K562 (cell line): ENCODE results near the gene KCNQ5. TPM values are rescaled to one million over a fixed set of nuclear protein-coding genes. Genes with fewer than 3 reads are reported as not detected.

Source experiments
- ATAC-seq: fragments of 200-7000 bp; cut with Tn5 transposase; 3 replicates; pipeline ENCODE4 v1.9.1; 2020; ENCODE audit warnings: moderate library complexity
- BruUV-seq: library from RNA; stranded (reverse); fragments of 400-500 nt; replicated peaks from 2 replicates; lab custom pipeline; 2021; lab: Mats Ljungman, UMichigan
- CTCF ChIA-PET: fragments of 300-600 bp; formaldehyde crosslinking; extraction: SDS; loops from one replicate; lab custom pipeline; 2021; ENCODE audit warnings: low intra/inter-chr PET ratio; lab: Yijun Ruan, JAX
- POLR2A ChIA-PET: fragments of 300-600, 350-650 bp; sonication (Branson Sonifier 250); formaldehyde crosslinking; extraction: SDS; loops from one replicate; lab custom pipeline; 2021; ENCODE audit warnings: antibody characterized with exemption, inconsistent platforms; lab: Yijun Ruan, JAX
- DNase-seq, 4 experiments: peaks; one replicate each; pipeline versions ENCODE4 v3.0.0 to v3.0.0-alpha.2; 2011 to 2018; ENCODE audit warnings: low spot score in 3 of 4, mixed read lengths in 3 of 4; ENCODE audit errors: extremely low read depth in 1 of 4
- FAIRE-seq: peaks from 2 replicates; lab custom pipeline; 2011; peaks lifted over from hg19 to GRCh38; lab: Jason Lieb, UNC
- H2AFZ ChIP-seq: 2 replicates; pipeline ENCODE4 v1.6.0; 2011; ENCODE audit warnings: low read depth, low read length, control low read depth, inconsistent platforms
- H3K27ac ChIP-seq: fragments of 200-600 bp; 3 replicates; pipeline ENCODE4 v1.8.0; 2011; ENCODE audit warnings: low read depth, mild to moderate bottlenecking, control low read depth, inconsistent platforms, low read length, moderate library complexity, mixed read lengths; ENCODE audit errors: extremely low read depth
- H3K27me3 ChIP-seq, 2 experiments: fragments of 300-600 bp in 1 of 2; 2 replicates in 1 of 2; 3 replicates in 1 of 2; pipeline versions ENCODE4 v1.6.0 to v1.8.0; 2011; ENCODE audit warnings: inconsistent platforms in 2 of 2, low read length in 2 of 2, mild to moderate bottlenecking in 1 of 2, mixed read lengths in 1 of 2, moderate library complexity in 1 of 2; ENCODE audit not compliant: control insufficient read depth in 2 of 2, insufficient read depth in 2 of 2
- H3K36me3 ChIP-seq: fragments of 300-600 bp; 3 replicates; pipeline ENCODE4 v1.8.0; 2011; ENCODE audit warnings: mild to moderate bottlenecking, low read length, inconsistent platforms; ENCODE audit not compliant: control insufficient read depth, insufficient read depth
- H3K4me1 ChIP-seq, 2 experiments: fragments of 200-600 bp in 1 of 2; replicated peaks in 1 of 2; 2 replicates in 1 of 2; 3 replicates in 1 of 2; pipeline versions ENCODE4 v1.5.1 to v1.8.0; 2011; ENCODE audit warnings: inconsistent platforms in 2 of 2, low read length in 2 of 2, mild to moderate bottlenecking in 1 of 2, mixed read lengths in 1 of 2, moderate library complexity in 1 of 2; ENCODE audit not compliant: control insufficient read depth in 2 of 2, insufficient read depth in 2 of 2
- H3K4me2 ChIP-seq: 2 replicates; pipeline ENCODE4 v1.6.1; 2011; ENCODE audit warnings: low read length, control low read depth, inconsistent platforms, mixed read lengths; ENCODE audit not compliant: insufficient read depth
- H3K4me3 ChIP-seq: fragments of 200-600 bp; sonication (generic), shearing (Covaris generic); 2 replicates; pipeline ENCODE4 v1.5.1; 2016; ENCODE audit warnings: control low read depth, inconsistent platforms
- H3K79me2 ChIP-seq: fragments of 200-600 bp; 3 replicates; pipeline ENCODE4 v1.8.0; 2011; ENCODE audit warnings: low read length, inconsistent platforms; ENCODE audit not compliant: control insufficient read depth, insufficient read depth
- H3K9ac ChIP-seq, 2 experiments: 2 replicates each; pipeline versions ENCODE4 v1.6.0 to v1.6.1; 2011; ENCODE audit warnings: low read depth in 2 of 2, low read length in 2 of 2, control low read depth in 1 of 2, inconsistent platforms in 1 of 2, mild to moderate bottlenecking in 1 of 2, mixed read lengths in 1 of 2; ENCODE audit not compliant: insufficient read depth in 1 of 2
- H3K9me1 ChIP-seq: one replicate; pipeline ENCODE4 v1.6.0; 2011; ENCODE audit warnings: inconsistent platforms, mild to moderate bottlenecking, low read length, moderate library complexity; ENCODE audit not compliant: control insufficient read depth, insufficient read depth
- H3K9me3 ChIP-seq: replicated peaks from 2 replicates; pipeline ENCODE4 v1.5.1; 2011; ENCODE audit warnings: low read depth, low read length, inconsistent platforms; ENCODE audit not compliant: control insufficient read depth, insufficient read depth
- H4K20me1 ChIP-seq: replicated peaks from 2 replicates; pipeline ENCODE4 v1.6.1; 2011; ENCODE audit warnings: low read length, inconsistent platforms, mixed read lengths; ENCODE audit not compliant: control insufficient read depth, insufficient read depth
- CBX8 ChIP-seq: fragments of 200-600 bp; sonication (generic); IDR thresholded peaks from 2 replicates; pipeline ENCODE4 v1.6.1; 2012; ENCODE audit warnings: borderline replicate concordance, mixed run types, low read depth, mild to moderate bottlenecking, moderate library complexity, mixed read lengths, low read length, control low read depth, inconsistent platforms; ENCODE audit not compliant: poor library complexity, severe bottlenecking; ENCODE audit errors: extremely low read depth
- HOXB6 ChIP-seq: fragments of 250-450 bp; sonication (Bioruptor Pico); IDR thresholded peaks from 2 replicates; pipeline ENCODE4 v1.5.1; 2022; ENCODE audit warnings: mild to moderate bottlenecking, borderline replicate concordance
- IRF1 ChIP-seq: sonication (generic); formaldehyde crosslinking; IDR thresholded peaks from 2 replicates; pipeline ENCODE4 v1.8.0; 2022; ENCODE audit warnings: missing genetic modification reagents, mild to moderate bottlenecking, borderline replicate concordance
- RBM39 ChIP-seq: fragments of 200-400 bp; formaldehyde crosslinking; optimal IDR thresholded peaks from 2 replicates; pipeline ENCODE3; 2018; ENCODE audit warnings: low read depth, low read length
- ZBTB49 ChIP-seq: sonication (generic); formaldehyde crosslinking; IDR thresholded peaks from 2 replicates; pipeline ENCODE4 v1.8.0; 2022; ENCODE audit warnings: missing genetic modification reagents, mild to moderate bottlenecking, borderline replicate concordance
- ZBTB8A ChIP-seq: fragments of 450-650 bp; IDR thresholded peaks from 2 replicates; pipeline ENCODE4 v1.6.1; 2018; ENCODE audit warnings: mild to moderate bottlenecking, moderate library complexity; ENCODE audit not compliant: partially characterized antibody
- ZKSCAN8 ChIP-seq: fragments of 200-800 bp; sonication (Bioruptor generic); IDR thresholded peaks from 2 replicates; pipeline ENCODE4 v1.6.1; 2016; ENCODE audit warnings: missing genetic modification characterization, missing compliant biosample characterization
- ZNF217 ChIP-seq: sonication (generic); formaldehyde crosslinking; IDR thresholded peaks from 2 replicates; pipeline ENCODE4 v1.8.0; 2022; ENCODE audit warnings: mild to moderate bottlenecking, missing genetic modification reagents
- ZNF436 ChIP-seq: fragments of 250-450, 450-650 bp; sonication (Bioruptor Pico); formaldehyde crosslinking; IDR thresholded peaks from 2 replicates; pipeline ENCODE4 v1.7.0; 2020; ENCODE audit warnings: mild to moderate bottlenecking
- ZNF561 ChIP-seq: fragments of 450-650 bp; formaldehyde crosslinking; conservative IDR thresholded peaks from 2 replicates; pipeline ENCODE4 v1.4.0; 2020; ENCODE audit warnings: mild to moderate bottlenecking, moderate library complexity
- ZNF699 ChIP-seq: fragments of 250-450 bp; sonication (Bioruptor Pico); IDR thresholded peaks from 2 replicates; pipeline ENCODE4 v1.8.0; 2021; ENCODE audit warnings: mild to moderate bottlenecking, moderate library complexity; ENCODE audit not compliant: insufficient replicate concordance
- ZNF707 ChIP-seq: fragments of 250-450 bp; sonication (Bioruptor Pico); conservative IDR thresholded peaks from 2 replicates; pipeline ENCODE4 v1.8.0; 2022; ENCODE audit warnings: inconsistent platforms, mild to moderate bottlenecking, moderate library complexity
- ZNF75A ChIP-seq: fragments of 450-650 bp; formaldehyde crosslinking; IDR thresholded peaks from 2 replicates; pipeline ENCODE4 v1.4.0; 2020; ENCODE audit warnings: mild to moderate bottlenecking
- ZNF778 ChIP-seq: fragments of 450-650 bp; formaldehyde crosslinking; IDR thresholded peaks from 2 replicates; pipeline ENCODE4 v1.4.0; 2020; ENCODE audit warnings: mild to moderate bottlenecking, moderate library complexity
- in situ Hi-C: fragments of 300-500 bp; cut with MboI; formaldehyde crosslinking; loops from 4 replicates; pipeline ENCODE4 v1.15.0; 2018; ENCODE audit warnings: inconsistent platforms, mixed read lengths
- intact Hi-C: fragments of 100-400 bp; cut with micrococcal nuclease; formaldehyde crosslinking; loops from 2 replicates; pipeline ENCODE4 v1.14.2; 2022
- polyA plus RNA-seq, 8 experiments: library from polyadenylated mRNA; depleted of rRNA in 4 of 8; stranded (reverse) in 5 of 8; unstranded in 3 of 8; fragments of >200 nt; fragmentation: Nextera tagmentation in 2 of 8; fragmentation: Illumina TruSeq in 1 of 8; extraction: Ambion mirVana in 2 of 8; extraction: Trizol in 1 of 8; gene quantifications; 2 replicates each; pipeline versions ENCODE4 v1.2.1 to v1.2.3, GENCODE V29; 2011 to 2014; ENCODE audit warnings: inconsistent platforms in 1 of 8, missing spikeins in 1 of 8
- total RNA-seq, 7 experiments: library from RNA; depleted of rRNA in 6 of 7; stranded (reverse); fragments of >200 nt in 6 of 7; fragmentation: Illumina TruSeq in 2 of 7; extraction: Trizol in 2 of 7; gene quantifications; 2 replicates each; pipeline versions ENCODE4 v1.2.1 to v1.2.3, GENCODE V29; 2011 to 2021; ENCODE audit warnings: low replicate concordance in 1 of 7

The KCNQ5 gene
- total and polyA plus RNA-seq, 9 of the 15 experiments (the other 6 are each of a cell fraction or from before 2014, with no cell fraction given), result 0.31 to 5.9 (median 2.6) TPM

GRCh38 chr6:73144516-73144915, 522.7 kb downstream of the KCNQ5 start:
- ChIA-PET CTCF (no interaction called here), POLR2A (interaction anchor here (0.6 kb wide), 1 partner anchor 205 kb away, joined by 5 read pairs; no protein-coding TSS in a partner anchor)
- no peak for ATAC-seq
- no peaks in the 10 kb centered on the region for H3K79me2 ChIP-seq
- H3K4me3 ChIP-seq, result no peak overlapping the region
- BruUV-seq, result no TSS peak
- no peaks in the 10 kb centered on the region for H4K20me1 ChIP-seq
- no peaks in the 10 kb centered on the region for H3K9me3 ChIP-seq
- TF ChIP-seq ZNF436 (CRISPR knock-in tag), result no peak
- no peak for TF ChIP-seq ZNF778 (CRISPR knock-in tag)
- no peak for TF ChIP-seq ZNF561 (CRISPR knock-in tag)
- no peak for TF ChIP-seq IRF1 (CRISPR knock-in tag)
- TF ChIP-seq ZNF75A, result no peak
- TF ChIP-seq ZNF699 (CRISPR knock-in tag), result no peak
- TF ChIP-seq ZNF217 (CRISPR knock-in tag), result no peak
- TF ChIP-seq ZBTB8A, result no peak
- no peak for TF ChIP-seq CBX8
- TF ChIP-seq ZKSCAN8 (CRISPR knock-in tag), result no peak
- no peak for TF ChIP-seq ZBTB49 (CRISPR knock-in tag)
- TF ChIP-seq RBM39, result no peak
- TF ChIP-seq ZNF707, result no peak
- TF ChIP-seq HOXB6 (CRISPR knock-in tag), result no peak
- H2AFZ ChIP-seq, result no peak overlapping the region
- FAIRE-seq, result no peak
- no peaks in the 10 kb centered on the region for H3K9me1 ChIP-seq
- no peaks in the 10 kb centered on the region for H3K4me1 ChIP-seq
- H3K4me2 ChIP-seq, result no peak overlapping the region
- in situ Hi-C loops, result no loop called here
- no peak overlapping the region for H3K9ac ChIP-seq
- intact Hi-C loops, result no loop called here
- no peak overlapping the region for H3K27ac ChIP-seq
- no peaks in the 10 kb centered on the region for H3K36me3 ChIP-seq
- H3K27me3 ChIP-seq, result no peaks in the 10 kb centered on the region
- no peak for DNase-seq
